ENCODE measurements around the gene CPNE8.

Gene CPNE8

GRCh38 chr12:38689195-38689594 is 216.2 kb downstream of the CPNE8 start:
- Mint-ChIP-seq H3K9me3 (no peaks in the 10 kb centered on the region), H3K36me3 (peaks cover 6% of the 10 kb centered on the region), H3K27ac (no peak overlapping the region), H3K27me3 (no peaks in the 10 kb centered on the region), H3K4me1 (no peaks in the 10 kb centered on the region), H3K4me3 (no peak overlapping the region)

- H3K27ac Mint-ChIP-seq = no peak overlapping the region
- H3K27me3 Mint-ChIP-seq = no peaks in the 10 kb centered on the region
- no peaks in the 10 kb centered on the region for H3K9me3 Mint-ChIP-seq
- peaks cover 5% of the 10 kb centered on the region for H3K36me3 Mint-ChIP-seq
- no peaks in the 10 kb centered on the region for H3K4me1 Mint-ChIP-seq
- H3K4me3 Mint-ChIP-seq = no peak overlapping the region
Measured at GRCh38 chr12:38682521-38682920, 222.9 kb downstream of the CPNE8 start.

GRCh38 chr12:38669530-38669929 is 235.9 kb downstream of the CPNE8 start:
- H3K27ac Mint-ChIP-seq = no peak overlapping the region
- H3K27me3 Mint-ChIP-seq = no peaks in the 10 kb centered on the region
- no peaks in the 10 kb centered on the region for H3K36me3 Mint-ChIP-seq
- H3K4me1 Mint-ChIP-seq = no peaks in the 10 kb centered on the region
- no peaks in the 10 kb centered on the region for H3K9me3 Mint-ChIP-seq
- no peak overlapping the region for H3K4me3 Mint-ChIP-seq

- Mint-ChIP-seq H3K9me3 (no peaks in the 10 kb centered on the region), H3K27me3 (no peaks in the 10 kb centered on the region), H3K36me3 (no peaks in the 10 kb centered on the region), H3K4me1 (no peaks in the 10 kb centered on the region), H3K27ac (no peak overlapping the region), H3K4me3 (no peak overlapping the region)
Measured at GRCh38 chr12:38669081-38669480, 236.3 kb downstream of the CPNE8 start.

GRCh38 chr12:38666425-38666824 is 239.0 kb downstream of the CPNE8 start:
- Mint-ChIP-seq H3K4me3 (no peak overlapping the region), H3K36me3 (peaks cover 6% of the 10 kb centered on the region), H3K27me3 (no peaks in the 10 kb centered on the region), H3K4me1 (no peaks in the 10 kb centered on the region), H3K27ac (no peak overlapping the region), H3K9me3 (peaks cover 17% of the 10 kb centered on the region)

- Mint-ChIP-seq H3K9me3 (peaks cover 17% of the 10 kb centered on the region), H3K36me3 (peaks cover 10% of the 10 kb centered on the region), H3K4me1 (no peaks in the 10 kb centered on the region), H3K27me3 (no peaks in the 10 kb centered on the region), H3K4me3 (no peak overlapping the region), H3K27ac (no peak overlapping the region)
Measured at GRCh38 chr12:38664661-38665269, 240.6 kb downstream of the CPNE8 start.

- no peak overlapping the region for H3K27ac Mint-ChIP-seq
- peaks cover 17% of the 10 kb centered on the region for H3K36me3 Mint-ChIP-seq
- no peak overlapping the region for H3K4me3 Mint-ChIP-seq
- H3K27me3 Mint-ChIP-seq = no peaks in the 10 kb centered on the region
- peaks cover 17% of the 10 kb centered on the region for H3K9me3 Mint-ChIP-seq
- no peaks in the 10 kb centered on the region for H3K4me1 Mint-ChIP-seq
Measured at GRCh38 chr12:38662829-38663228, 242.6 kb downstream of the CPNE8 start.

GRCh38 chr12:38653650-38654049 is 251.7 kb downstream of the CPNE8 start:
- H3K4me3 Mint-ChIP-seq = no peak overlapping the region
- no peaks in the 10 kb centered on the region for H3K27me3 Mint-ChIP-seq
- H3K36me3 Mint-ChIP-seq = peaks cover 1% of the 10 kb centered on the region
- H3K27ac Mint-ChIP-seq = no peak overlapping the region
- peaks cover 9% of the 10 kb centered on the region for H3K9me3 Mint-ChIP-seq
- no peaks in the 10 kb centered on the region for H3K4me1 Mint-ChIP-seq

- Mint-ChIP-seq H3K4me3 (no peak overlapping the region), H3K4me1 (no peaks in the 10 kb centered on the region), H3K27me3 (no peaks in the 10 kb centered on the region), H3K27ac (no peak overlapping the region), H3K9me3 (peaks cover 9% of the 10 kb centered on the region), H3K36me3 (no peaks in the 10 kb centered on the region)
Measured at GRCh38 chr12:38648813-38649212, 256.6 kb downstream of the CPNE8 start.

- Mint-ChIP-seq H3K27ac (no peak overlapping the region), H3K4me1 (no peaks in the 10 kb centered on the region), H3K4me3 (no peak overlapping the region), H3K36me3 (no peaks in the 10 kb centered on the region), H3K27me3 (no peaks in the 10 kb centered on the region), H3K9me3 (peaks cover 8% of the 10 kb centered on the region)
Measured at GRCh38 chr12:38646146-38646545, 259.2 kb downstream of the CPNE8 start.

GRCh38 chr12:38639625-38640024 is 265.8 kb downstream of the CPNE8 start:
- no peaks in the 10 kb centered on the region for H3K27me3 Mint-ChIP-seq
- no peaks in the 10 kb centered on the region for H3K4me1 Mint-ChIP-seq
- no peaks in the 10 kb centered on the region for H3K36me3 Mint-ChIP-seq
- no peaks in the 10 kb centered on the region for H3K9me3 Mint-ChIP-seq
- no peak overlapping the region for H3K4me3 Mint-ChIP-seq
- no peak overlapping the region for H3K27ac Mint-ChIP-seq

- no peaks in the 10 kb centered on the region for H3K27me3 Mint-ChIP-seq
- no peaks in the 10 kb centered on the region for H3K9me3 Mint-ChIP-seq
- no peak overlapping the region for H3K4me3 Mint-ChIP-seq
- no peak overlapping the region for H3K27ac Mint-ChIP-seq
- no peaks in the 10 kb centered on the region for H3K36me3 Mint-ChIP-seq
- H3K4me1 Mint-ChIP-seq = no peaks in the 10 kb centered on the region
Measured at GRCh38 chr12:38638401-38638800, 267.0 kb downstream of the CPNE8 start.

GRCh38 chr12:38633511-38633910 is 271.9 kb downstream of the CPNE8 start:
- Mint-ChIP-seq H3K4me3 (no peak overlapping the region), H3K36me3 (no peaks in the 10 kb centered on the region), H3K27ac (no peak overlapping the region), H3K4me1 (no peaks in the 10 kb centered on the region), H3K9me3 (no peaks in the 10 kb centered on the region), H3K27me3 (no peaks in the 10 kb centered on the region)

- H3K9me3 Mint-ChIP-seq = peaks cover 11% of the 10 kb centered on the region
- H3K4me3 Mint-ChIP-seq = no peak overlapping the region
- H3K4me1 Mint-ChIP-seq = no peaks in the 10 kb centered on the region
- no peaks in the 10 kb centered on the region for H3K27me3 Mint-ChIP-seq
- no peak overlapping the region for H3K27ac Mint-ChIP-seq
- no peaks in the 10 kb centered on the region for H3K36me3 Mint-ChIP-seq
Measured at GRCh38 chr12:38629064-38629463, 276.3 kb downstream of the CPNE8 start.

- Mint-ChIP-seq H3K36me3 (no peaks in the 10 kb centered on the region), H3K4me3 (no peak overlapping the region), H3K4me1 (no peaks in the 10 kb centered on the region), H3K9me3 (peaks cover 11% of the 10 kb centered on the region), H3K27ac (no peak overlapping the region), H3K27me3 (no peaks in the 10 kb centered on the region)
Measured at GRCh38 chr12:38628288-38628687, 277.1 kb downstream of the CPNE8 start.

GRCh38 chr12:38625306-38625705 is 280.1 kb downstream of the CPNE8 start:
- H3K36me3 Mint-ChIP-seq = no peaks in the 10 kb centered on the region
- H3K9me3 Mint-ChIP-seq = peaks cover 15% of the 10 kb centered on the region
- H3K4me3 Mint-ChIP-seq = no peak overlapping the region
- no peaks in the 10 kb centered on the region for H3K27me3 Mint-ChIP-seq
- no peak overlapping the region for H3K27ac Mint-ChIP-seq
- H3K4me1 Mint-ChIP-seq = no peaks in the 10 kb centered on the region

- Mint-ChIP-seq H3K36me3 (no peaks in the 10 kb centered on the region), H3K4me1 (no peaks in the 10 kb centered on the region), H3K27me3 (no peaks in the 10 kb centered on the region), H3K9me3 (peaks cover 17% of the 10 kb centered on the region), H3K27ac (no peak overlapping the region), H3K4me3 (no peak overlapping the region)
Measured at GRCh38 chr12:38614171-38614570, 291.2 kb downstream of the CPNE8 start.
